ENCODE measurements around the gene PHLDB3. TPM values are rescaled to one million over a fixed set of nuclear protein-coding genes. Genes with fewer than 3 reads are reported as not detected.

PHLDB3 gene
- total and polyA plus RNA-seq, 2 donors (not counting 3 experiments of a cell fraction or from before 2014, with no cell fraction given): 5.5 to 12.0 TPM

DNA sequence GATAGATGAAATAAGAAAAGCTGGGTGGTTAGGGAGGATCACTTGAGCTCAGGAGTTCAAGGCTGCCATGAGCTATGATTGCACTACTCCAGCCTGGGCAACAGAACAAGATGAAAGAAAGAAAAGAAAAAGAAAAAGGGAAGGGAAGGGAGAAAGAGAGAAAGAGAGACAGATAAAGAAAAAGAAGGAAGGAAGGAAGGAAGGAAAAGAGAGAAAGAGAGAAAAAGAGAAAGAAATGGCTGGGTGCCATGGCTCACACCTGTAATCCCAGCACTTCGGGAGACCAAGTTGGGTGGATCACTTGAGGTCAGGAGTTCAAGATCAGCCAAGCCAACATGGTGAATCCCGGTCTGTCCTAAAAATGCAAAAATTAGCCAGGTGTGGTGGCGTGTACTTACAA lies 68.8 kb downstream of the PHLDB3 start:
- intact Hi-C loops (cut with micrococcal nuclease): no loop called here
- Histone ChIP-seq H3K9me1 (replicated peaks; ENCODE audit: control insufficient read depth, extremely low read depth, insufficient read depth, low read length) (no peaks in the 10 kb centered on the region), H3K27ac (ENCODE audit: insufficient read depth, low read depth, low read length) (no peak overlapping the region), H3K27me3 (ENCODE audit: control insufficient read depth in 2 of 2, insufficient read depth in 2 of 2, low read length in 2 of 2) (no peaks in the 10 kb centered on the region), H3K79me2 (ENCODE audit: control insufficient read depth, insufficient read depth, low read length) (no peaks in the 10 kb centered on the region), H2AFZ (ENCODE audit: low read depth, low read length) (no peak overlapping the region), H3K4me2 (ENCODE audit: insufficient read depth, low read length) (no peak overlapping the region), H3K9ac (replicated peaks; ENCODE audit: extremely low read depth, insufficient read depth, low read length) (no peak overlapping the region), H3K36me3 (ENCODE audit: control insufficient read depth in 2 of 2, extremely low read depth in 1 of 2, insufficient read depth in 2 of 2, low read length in 2 of 2) (no peaks in the 10 kb centered on the region), H3K4me1 (ENCODE audit: control insufficient read depth, extremely low read depth, insufficient read depth, low read length) (no peaks in the 10 kb centered on the region), H3K9me3 (replicated peaks; ENCODE audit: control insufficient read depth, insufficient read depth, low read length) (no peaks in the 10 kb centered on the region), H3K4me3 (replicated peaks in 1 of 3; ENCODE audit: insufficient read depth in 1 of 3, low read depth in 1 of 3, low read length in 3 of 3) (no peak overlapping the region), H4K20me1 (replicated peaks; ENCODE audit: control insufficient read depth, extremely low read depth, insufficient read depth, low read length) (no peaks in the 10 kb centered on the region)
- POLR2A ChIA-PET: no interaction called here
- no TSS peak for BruUV-seq (replicated peaks)
- dilution Hi-C loops (cut with MboI; ENCODE audit: extremely low pct_ligation_motif_present, low sequenced_read_pairs): no loop called here
- no peak for FAIRE-seq
- CTCF ChIA-PET: interaction anchor here (1.0 to 1.7 kb wide), 2 partner anchors 11 to 89 kb away, joined by 3 to 9 read pairs; no protein-coding TSS in a partner anchor
- no peak for TF ChIP-seq EZH2 (IDR thresholded peaks at IDR 0.05; ENCODE audit: borderline replicate concordance, low read depth, low read length, severe bottlenecking)
- no peak for TF ChIP-seq POLR2A (IDR thresholded peaks at IDR 0.05; ENCODE audit: low read depth, low read length)
- TF ChIP-seq JUN (IDR thresholded peaks at IDR 0.05; ENCODE audit: borderline replicate concordance, insufficient read depth, insufficient read length, low read depth): no peak
- no peak for DNase-seq (ENCODE audit: low read depth, low spot score)

DNA sequence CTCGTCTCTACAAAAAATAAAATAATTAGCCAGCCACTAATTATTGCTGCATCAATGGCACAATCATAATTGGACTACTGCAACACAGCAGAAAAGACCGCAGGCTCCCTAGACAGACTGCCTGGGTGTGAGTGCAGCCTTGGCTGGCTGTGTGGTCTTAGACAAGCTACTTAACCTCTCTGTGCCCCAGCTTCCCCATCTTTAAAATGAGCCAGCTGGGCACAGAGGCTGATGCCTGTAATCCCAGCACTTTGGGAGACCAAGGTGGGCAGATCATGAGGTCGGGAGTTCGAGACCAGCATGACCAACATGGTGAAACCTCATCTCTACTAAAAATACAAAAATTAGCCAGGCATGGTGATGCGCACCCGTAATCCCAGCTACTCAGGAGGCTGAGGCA lies 70.9 kb downstream of the PHLDB3 start:
- Histone ChIP-seq H3K4me3 (replicated peaks in 1 of 3; ENCODE audit: insufficient read depth in 1 of 3, low read depth in 1 of 3, low read length in 3 of 3) (no peak overlapping the region), H3K27ac (ENCODE audit: insufficient read depth, low read depth, low read length) (no peak overlapping the region), H4K20me1 (replicated peaks; ENCODE audit: control insufficient read depth, extremely low read depth, insufficient read depth, low read length) (no peaks in the 10 kb centered on the region), H3K4me2 (ENCODE audit: insufficient read depth, low read length) (no peak overlapping the region), H3K9ac (replicated peaks; ENCODE audit: extremely low read depth, insufficient read depth, low read length) (no peak overlapping the region), H3K79me2 (ENCODE audit: control insufficient read depth, insufficient read depth, low read length) (no peaks in the 10 kb centered on the region), H3K27me3 (ENCODE audit: control insufficient read depth in 2 of 2, insufficient read depth in 2 of 2, low read length in 2 of 2) (no peaks in the 10 kb centered on the region), H3K9me3 (replicated peaks; ENCODE audit: control insufficient read depth, insufficient read depth, low read length) (no peaks in the 10 kb centered on the region), H3K36me3 (ENCODE audit: control insufficient read depth in 2 of 2, extremely low read depth in 1 of 2, insufficient read depth in 2 of 2, low read length in 2 of 2) (no peaks in the 10 kb centered on the region), H3K4me1 (ENCODE audit: control insufficient read depth, extremely low read depth, insufficient read depth, low read length) (peaks cover 2% of the 10 kb centered on the region), H3K9me1 (replicated peaks; ENCODE audit: control insufficient read depth, extremely low read depth, insufficient read depth, low read length) (no peaks in the 10 kb centered on the region), H2AFZ (ENCODE audit: low read depth, low read length) (no peak overlapping the region)
- FAIRE-seq (no peak), DNase-seq (ENCODE audit: low read depth, low spot score) (no peak)
- BruUV-seq (replicated peaks): no TSS peak
- POLR2A ChIA-PET: no interaction called here
- TF ChIP-seq, protein P1, sequence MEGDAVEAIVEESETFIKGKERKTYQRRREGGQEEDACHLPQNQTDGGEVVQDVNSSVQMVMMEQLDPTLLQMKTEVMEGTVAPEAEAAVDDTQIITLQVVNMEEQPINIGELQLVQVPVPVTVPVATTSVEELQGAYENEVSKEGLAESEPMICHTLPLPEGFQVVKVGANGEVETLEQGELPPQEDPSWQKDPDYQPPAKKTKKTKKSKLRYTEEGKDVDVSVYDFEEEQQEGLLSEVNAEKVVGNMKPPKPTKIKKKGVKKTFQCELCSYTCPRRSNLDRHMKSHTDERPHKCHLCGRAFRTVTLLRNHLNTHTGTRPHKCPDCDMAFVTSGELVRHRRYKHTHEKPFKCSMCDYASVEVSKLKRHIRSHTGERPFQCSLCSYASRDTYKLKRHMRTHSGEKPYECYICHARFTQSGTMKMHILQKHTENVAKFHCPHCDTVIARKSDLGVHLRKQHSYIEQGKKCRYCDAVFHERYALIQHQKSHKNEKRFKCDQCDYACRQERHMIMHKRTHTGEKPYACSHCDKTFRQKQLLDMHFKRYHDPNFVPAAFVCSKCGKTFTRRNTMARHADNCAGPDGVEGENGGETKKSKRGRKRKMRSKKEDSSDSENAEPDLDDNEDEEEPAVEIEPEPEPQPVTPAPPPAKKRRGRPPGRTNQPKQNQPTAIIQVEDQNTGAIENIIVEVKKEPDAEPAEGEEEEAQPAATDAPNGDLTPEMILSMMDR (IDR thresholded peaks at IDR 0.05; ENCODE audit: extremely low read depth in 1 of 2, insufficient read depth in 1 of 2, low read depth in 1 of 2, low read length in 2 of 2): no peak
- TF ChIP-seq EZH2 (IDR thresholded peaks at IDR 0.05; ENCODE audit: borderline replicate concordance, low read depth, low read length, severe bottlenecking): no peak
- TF ChIP-seq JUN (IDR thresholded peaks at IDR 0.05; ENCODE audit: borderline replicate concordance, insufficient read depth, insufficient read length, low read depth): no peak
- no peak for TF ChIP-seq POLR2AphosphoS5 (IDR thresholded peaks at IDR 0.05; ENCODE audit: insufficient read depth, low read depth, low read length)
- TF ChIP-seq FOS (IDR thresholded peaks at IDR 0.05; ENCODE audit: borderline replicate concordance, insufficient read depth, low read length): no peak
- TF ChIP-seq POLR2A (IDR thresholded peaks at IDR 0.05; ENCODE audit: low read depth, low read length): no peak
- TF ChIP-seq, protein P2, sequence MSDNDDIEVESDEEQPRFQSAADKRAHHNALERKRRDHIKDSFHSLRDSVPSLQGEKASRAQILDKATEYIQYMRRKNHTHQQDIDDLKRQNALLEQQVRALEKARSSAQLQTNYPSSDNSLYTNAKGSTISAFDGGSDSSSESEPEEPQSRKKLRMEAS (IDR thresholded peaks at IDR 0.05; ENCODE audit: insufficient read depth, insufficient read length): no peak
- TF ChIP-seq MYC (IDR thresholded peaks at IDR 0.05; ENCODE audit: low read depth, low read length): no peak
- TF ChIP-seq GATA2 (IDR thresholded peaks at IDR 0.05; ENCODE audit: insufficient read depth, insufficient read length, low read depth, low read length): no peak
- intact Hi-C loops (cut with micrococcal nuclease): loop anchor here (1.0 kb wide), 2 partner anchors 86 to 219 kb away; no protein-coding TSS in a partner anchor
- dilution Hi-C loops (cut with MboI; ENCODE audit: extremely low pct_ligation_motif_present, low sequenced_read_pairs): no loop called here
- CTCF ChIA-PET: interaction anchor here (1.9 kb wide), 1 partner anchor 86 kb away, joined by 12 read pairs; no protein-coding TSS in a partner anchor
